Caco-2 (cell line): ENCODE data around the gene POLR3G. TPM values are rescaled to one million over a fixed set of nuclear protein-coding genes. Genes with fewer than 3 reads are reported as not detected.

Experiments used
- BruUV-seq: library from RNA; stranded (reverse); fragments of 400-500 nt; replicated peaks from 2 replicates; lab custom pipeline; 2021; lab: Mats Ljungman, UMichigan
- CTCF ChIA-PET: fragments of 300-600 bp; sonication (Branson Sonifier 250); formaldehyde crosslinking; loops from one replicate; lab custom pipeline; 2022; ENCODE audit warnings: antibody characterized with exemption; lab: Charles Lee
- POLR2A ChIA-PET: fragments of 300-600 bp; sonication (Branson Sonifier 250); formaldehyde crosslinking; loops from one replicate; lab custom pipeline; 2022; ENCODE audit warnings: antibody characterized with exemption; lab: Charles Lee
- DNase-seq, 2 experiments: peaks; one replicate each; pipeline versions ENCODE4 v3.0.0 to v3.0.0-alpha.2; 2020 to 2022
- H3K27me3 ChIP-seq: replicated peaks from 2 replicates; pipeline ENCODE4 v1.6.0; 2011; ENCODE audit warnings: low read length; ENCODE audit not compliant: control insufficient read depth, insufficient read depth
- H3K36me3 ChIP-seq: 2 replicates; pipeline ENCODE4 v1.5.1; 2011; ENCODE audit warnings: low read length; ENCODE audit not compliant: control insufficient read depth, insufficient read depth
- H3K4me1 ChIP-seq: fragments of 250-450 bp; sonication (Bioruptor Pico); 2 replicates; pipeline ENCODE4 v1.5.1; 2020; ENCODE audit warnings: mild to moderate bottlenecking
- H3K4me3 ChIP-seq: 2 replicates; pipeline ENCODE4 v1.5.1; 2011; ENCODE audit warnings: low read depth, mild to moderate bottlenecking, control low read depth, low read length
- H3K9me3 ChIP-seq: fragments of 250-450 bp; sonication (Bioruptor Pico); 2 replicates; pipeline ENCODE4 v1.5.1; 2020; ENCODE audit warnings: mild to moderate bottlenecking, moderate library complexity
- H3K27ac Mint-ChIP-seq: one replicate; pipeline ENCODE4 v1.8.0; 2022; ENCODE audit warnings: mixed read lengths; ENCODE audit not compliant: unreplicated experiment
- H3K27me3 Mint-ChIP-seq: one replicate; pipeline ENCODE4 v1.8.0; 2022; ENCODE audit warnings: mixed read lengths; ENCODE audit not compliant: insufficient read depth, unreplicated experiment
- H3K36me3 Mint-ChIP-seq: one replicate; pipeline ENCODE4 v1.8.0; 2022; ENCODE audit warnings: mild to moderate bottlenecking, mixed read lengths; ENCODE audit not compliant: insufficient read depth, unreplicated experiment
- H3K4me1 Mint-ChIP-seq: one replicate; pipeline ENCODE4 v1.8.0; 2022; ENCODE audit warnings: low read depth, mixed read lengths; ENCODE audit not compliant: unreplicated experiment
- H3K4me3 Mint-ChIP-seq: one replicate; pipeline ENCODE4 v1.8.0; 2022; ENCODE audit warnings: mild to moderate bottlenecking, moderate library complexity, mixed read lengths; ENCODE audit not compliant: unreplicated experiment
- H3K9me3 Mint-ChIP-seq: one replicate; pipeline ENCODE4 v1.8.0; 2022; ENCODE audit warnings: mixed read lengths; ENCODE audit not compliant: unreplicated experiment
- CTCF ChIP-seq, 2 experiments: fragments of 200-600 bp in 1 of 2; IDR thresholded peaks; 1 replicate in 1 of 2; 2 replicates in 1 of 2; pipeline versions ENCODE4 v1.5.1 to v1.8.0; 2011 to 2022; ENCODE audit warnings: antibody characterized with exemption in 1 of 2, control low read depth in 1 of 2, inconsistent platforms in 1 of 2, low read depth in 1 of 2, low read length in 1 of 2, mild to moderate bottlenecking in 1 of 2, moderate library complexity in 1 of 2; ENCODE audit not compliant: insufficient read depth in 1 of 2, severe bottlenecking in 1 of 2, unreplicated experiment in 1 of 2
- intact Hi-C: fragments of 100-400 bp; cut with micrococcal nuclease; formaldehyde crosslinking; loops from one replicate; pipeline ENCODE4 v1.10.0; 2022; ENCODE audit not compliant: unreplicated experiment
- total RNA-seq: library from RNA; stranded (reverse); gene quantifications from 2 replicates; pipeline ENCODE4 v1.2.3, GENCODE V29; 2022

The POLR3G gene
- total RNA-seq, 1 experiment from 2014 or later: 5.4 TPM

- Mint-ChIP-seq H3K9me3 (no peaks in the 10 kb centered on the region), H3K36me3 (no peaks in the 10 kb centered on the region), H3K27ac (no peak overlapping the region), H3K4me3 (no peak overlapping the region), H3K4me1 (peaks cover 11% of the 10 kb centered on the region), H3K27me3 (no peaks in the 10 kb centered on the region)
- TF ChIP-seq CTCF (IDR thresholded peaks at IDR 0.05; ENCODE audit: insufficient read depth in 1 of 2, low read depth in 1 of 2, low read length in 1 of 2, severe bottlenecking in 1 of 2, unreplicated experiment in 1 of 2): no peak
- POLR2A ChIA-PET: no interaction called here
- no peak for DNase-seq
- BruUV-seq: no TSS peak
- CTCF ChIA-PET: no interaction called here
- Histone ChIP-seq H3K36me3 (no peaks in the 10 kb centered on the region), H3K27me3 (no peaks in the 10 kb centered on the region), H3K4me3 (no peak overlapping the region), H3K4me1 (peaks cover 33% of the 10 kb centered on the region), H3K9me3 (no peaks in the 10 kb centered on the region)
- intact Hi-C loops: no loop called here
Measured at GRCh38 chr5:90549223-90549622, 74.6 kb downstream of the POLR3G start.

- BruUV-seq: no TSS peak
- ChIA-PET CTCF (no interaction called here), POLR2A (interaction anchor here (0.7 kb wide), 1 partner anchor 631 kb away, joined by 3 read pairs; no protein-coding TSS in a partner anchor)
- Histone ChIP-seq H3K9me3 (no peaks in the 10 kb centered on the region), H3K27me3 (no peaks in the 10 kb centered on the region), H3K4me3 (no peak overlapping the region), H3K4me1 (peaks cover 38% of the 10 kb centered on the region), H3K36me3 (no peaks in the 10 kb centered on the region)
- Mint-ChIP-seq H3K9me3 (no peaks in the 10 kb centered on the region), H3K4me1 (peaks cover 17% of the 10 kb centered on the region), H3K27me3 (no peaks in the 10 kb centered on the region), H3K36me3 (no peaks in the 10 kb centered on the region), H3K27ac (no peak overlapping the region), H3K4me3 (no peak overlapping the region)
- peak in 1 of 2 experiments; percentile 33 for DNase-seq
- TF ChIP-seq CTCF (IDR thresholded peaks at IDR 0.05; ENCODE audit: insufficient read depth in 1 of 2, low read depth in 1 of 2, low read length in 1 of 2, severe bottlenecking in 1 of 2, unreplicated experiment in 1 of 2): no peak
- intact Hi-C loops: loop anchor here (10.0 kb wide), 1 partner anchor 245 kb away; no protein-coding TSS in a partner anchor
Measured at GRCh38 chr5:90549729-90550275, 75.1 kb downstream of the POLR3G start.

GRCh38 chr5:90550963-90551362, 76.3 kb downstream of the POLR3G start:
- TF ChIP-seq CTCF (IDR thresholded peaks at IDR 0.05; ENCODE audit: insufficient read depth in 1 of 2, low read depth in 1 of 2, low read length in 1 of 2, severe bottlenecking in 1 of 2, unreplicated experiment in 1 of 2): no peak
- Histone ChIP-seq H3K27me3 (no peaks in the 10 kb centered on the region), H3K4me3 (no peak overlapping the region), H3K36me3 (no peaks in the 10 kb centered on the region), H3K9me3 (no peaks in the 10 kb centered on the region), H3K4me1 (peaks cover 48% of the 10 kb centered on the region)
- DNase-seq: no peak
- peaks cover 29% of the 10 kb centered on the region for H3K4me1 Mint-ChIP-seq
- no peak overlapping the region for H3K4me3 Mint-ChIP-seq
- CTCF ChIA-PET: no interaction called here
- no peaks in the 10 kb centered on the region for H3K36me3 Mint-ChIP-seq
- H3K9me3 Mint-ChIP-seq: no peaks in the 10 kb centered on the region
- POLR2A ChIA-PET: interaction anchor here (0.6 kb wide), 1 partner anchor 77 kb away, joined by 3 read pairs; no protein-coding TSS in a partner anchor
- no peak overlapping the region for H3K27ac Mint-ChIP-seq
- no peaks in the 10 kb centered on the region for H3K27me3 Mint-ChIP-seq
- no TSS peak for BruUV-seq
- intact Hi-C loops: loop anchor here (10.0 kb wide), 1 partner anchor 246 kb away; no protein-coding TSS in a partner anchor
